Stimulated activated CD4-positive, alpha-beta T cell treated with anti-CD3 and anti-CD28 coated beads, Interleukin-15, amount 100 ng/mL, for 24 hours (primary cell): ENCODE measurements around the gene NPFFR2.
"Not testable (repeated sequence)": the region's sequence is repeated elsewhere in the genome, so short reads cannot be mapped to it uniquely, and the experiment has no call there.

ENCODE experiments used
- DNase-seq: peaks from one replicate; pipeline ENCODE4 v3.0.0-alpha.2; 2020

The NPFFR2 gene

DNA sequence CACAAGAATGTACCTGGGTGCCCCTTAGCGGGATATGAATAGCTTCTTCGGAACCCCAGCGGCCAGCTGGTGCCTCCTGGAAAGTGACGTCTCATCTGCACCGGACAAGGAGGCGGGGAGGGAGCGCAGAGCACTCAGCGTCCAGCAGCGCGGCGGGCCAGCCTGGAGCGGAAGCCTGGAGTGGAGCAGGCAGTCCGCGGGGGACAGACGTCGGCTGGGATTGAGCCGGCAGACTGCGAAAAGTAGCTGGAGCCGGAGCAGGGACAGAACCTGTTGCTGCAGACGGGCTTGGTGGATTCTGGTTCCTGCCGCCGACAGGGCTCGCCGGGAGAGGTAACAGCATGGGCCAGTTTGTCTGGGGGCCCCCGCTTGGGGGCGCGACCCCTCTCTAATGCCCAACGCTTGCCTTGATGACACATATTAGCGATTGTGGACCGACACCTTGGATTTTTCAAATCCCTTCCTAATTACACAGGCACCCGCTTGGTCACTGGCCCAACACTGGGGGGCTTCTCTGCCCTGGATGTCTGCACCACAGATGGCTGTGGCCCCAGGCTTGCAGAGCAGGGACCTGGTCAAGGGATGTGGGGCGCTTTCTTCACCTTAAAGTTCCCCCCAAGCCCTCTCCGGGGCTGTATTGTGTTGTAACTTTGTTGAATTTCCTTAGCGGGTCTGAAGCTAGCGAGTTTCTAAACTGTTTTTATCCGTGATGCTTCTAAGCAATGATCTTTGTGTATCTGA, at the start of gene NPFFR2:
NPFFR2 (plus strand) TSS at position 133 of the 741 bp plus-strand sequence. CDS start 96,592 bp downstream, outside the sequence.
- DNase-seq = no peak

DNA sequence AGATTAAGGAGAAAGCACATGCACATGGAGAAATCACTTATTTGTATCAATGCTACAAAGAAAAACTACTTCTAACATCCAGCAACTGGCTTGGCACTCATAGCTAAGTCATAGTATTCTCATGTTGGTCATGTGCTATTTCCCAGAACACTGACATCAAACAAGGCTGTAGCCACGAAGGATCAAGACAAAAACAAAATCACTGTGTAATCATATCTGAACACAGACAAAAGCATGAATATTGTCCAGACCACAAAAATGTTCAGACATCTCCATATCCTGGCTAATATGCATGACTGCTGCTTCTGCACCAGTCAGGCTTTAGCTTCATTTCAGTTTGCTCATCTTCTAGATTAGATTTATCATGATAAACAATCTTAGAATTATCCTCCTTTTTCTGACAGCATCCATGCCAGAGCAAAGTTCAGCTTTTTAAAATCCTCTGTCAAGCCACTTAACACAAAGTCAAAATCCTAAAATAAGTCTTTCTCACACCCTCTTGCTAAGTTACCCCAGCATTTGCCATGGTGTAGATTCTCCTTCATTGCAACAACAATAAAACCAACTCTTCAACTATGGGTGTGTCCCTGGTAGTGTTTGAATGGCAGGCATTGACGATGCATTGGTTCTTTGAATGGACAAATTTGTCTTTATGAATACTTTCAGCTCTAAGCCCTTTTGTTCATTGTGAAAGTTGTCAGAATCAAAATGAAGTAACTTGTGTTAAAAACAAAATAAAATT, 39.1 kb upstream of the NPFFR2 start:
- no peak for DNase-seq

DNA sequence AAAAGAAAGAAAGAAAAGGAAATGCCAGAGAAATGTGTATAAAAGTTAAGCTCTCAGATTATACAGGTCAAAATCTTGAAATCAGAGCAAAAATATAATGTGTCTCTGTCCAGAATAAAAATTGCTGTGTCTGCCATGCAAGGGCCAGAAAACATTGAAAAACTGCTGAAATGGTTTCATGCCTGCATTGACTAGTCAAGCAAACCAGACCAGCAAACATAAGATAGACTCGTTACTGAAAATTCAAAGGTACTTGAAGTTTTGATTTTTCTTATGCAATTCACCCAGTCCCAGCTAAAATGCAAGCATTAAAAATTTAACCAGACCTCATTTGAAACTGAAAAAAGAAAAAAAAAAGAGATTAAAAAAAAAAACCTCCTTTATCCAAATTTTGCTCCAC, 37.2 kb upstream of the NPFFR2 start:
- no peak for DNase-seq

DNA sequence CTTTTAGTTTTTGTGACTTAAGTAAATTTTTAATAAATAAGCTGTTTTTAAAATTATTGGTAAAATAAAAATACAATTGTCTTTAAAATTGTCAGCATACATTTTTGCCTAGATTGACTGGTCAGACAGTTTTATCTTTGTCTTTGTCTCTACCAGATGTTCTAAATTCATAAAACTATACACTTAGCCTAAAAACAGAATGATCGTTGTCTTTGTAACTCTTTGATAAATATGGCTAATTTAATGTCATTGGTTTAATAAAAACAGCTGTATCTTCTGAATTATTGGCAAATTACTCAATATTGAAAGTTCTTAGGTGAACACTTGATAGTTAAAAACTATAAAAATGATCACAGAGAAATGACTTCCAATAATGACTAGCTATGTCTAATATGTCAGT, 36.5 kb upstream of the NPFFR2 start:
- DNase-seq = no peak

DNA sequence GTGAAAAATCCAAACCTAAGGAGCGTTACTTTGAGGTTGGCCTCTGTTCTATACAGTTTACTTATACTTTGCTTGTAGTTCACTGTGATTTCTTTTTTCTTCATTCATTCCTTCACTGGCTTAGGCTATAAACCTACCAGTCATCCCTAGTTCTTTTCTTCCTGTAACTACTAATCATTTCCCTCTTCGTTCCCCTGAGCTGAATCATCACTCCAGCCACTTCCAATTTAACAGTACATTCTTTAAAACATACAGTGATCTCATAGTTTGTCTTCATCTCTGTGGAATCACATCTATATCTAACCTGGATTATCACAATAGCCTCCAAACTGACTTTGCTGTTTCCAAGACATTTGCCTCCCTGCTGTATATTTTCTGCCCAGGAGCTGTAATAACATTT, 25.2 kb upstream of the NPFFR2 start:
- DNase-seq = no peak

DNA sequence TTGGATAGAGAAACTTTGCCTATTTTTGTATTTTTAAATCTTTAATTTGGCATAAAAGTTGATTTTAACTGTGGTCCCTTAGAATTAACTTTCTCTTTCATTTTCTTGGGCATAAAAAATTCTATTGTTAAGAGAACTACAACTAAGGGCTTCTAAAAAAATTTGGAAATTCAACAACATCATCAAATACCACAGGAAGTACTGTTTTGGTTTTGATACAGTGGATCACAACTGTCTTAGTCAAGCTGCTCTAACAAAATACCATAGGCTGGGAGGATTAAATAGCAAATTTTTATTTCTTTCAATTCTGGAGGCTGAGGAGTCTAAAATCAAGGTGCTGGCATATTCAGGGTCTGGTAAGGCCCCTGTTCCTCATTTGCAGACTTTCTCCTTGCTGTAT, 19.9 kb upstream of the NPFFR2 start:
- DNase-seq = no peak

DNA sequence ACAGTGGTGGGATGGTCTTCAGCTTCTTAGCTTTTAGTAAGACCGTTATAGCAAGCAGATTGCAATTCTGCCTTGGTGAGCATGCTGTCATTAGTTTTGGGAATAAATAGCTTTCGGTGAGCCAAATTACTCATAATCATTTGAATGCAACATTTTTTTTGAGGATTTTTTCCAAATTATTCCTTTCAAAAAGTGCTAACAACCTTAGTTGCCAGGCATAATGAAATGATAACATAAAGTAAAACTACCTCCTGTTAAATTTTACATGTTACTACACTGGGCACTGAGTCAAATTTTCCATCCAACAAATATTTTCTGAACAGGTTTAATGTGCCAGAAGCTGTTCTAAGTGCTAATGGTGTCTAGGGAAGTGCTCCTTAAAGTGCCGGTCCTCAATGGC, 15.8 kb upstream of the NPFFR2 start:
- DNase-seq = no peak

DNA sequence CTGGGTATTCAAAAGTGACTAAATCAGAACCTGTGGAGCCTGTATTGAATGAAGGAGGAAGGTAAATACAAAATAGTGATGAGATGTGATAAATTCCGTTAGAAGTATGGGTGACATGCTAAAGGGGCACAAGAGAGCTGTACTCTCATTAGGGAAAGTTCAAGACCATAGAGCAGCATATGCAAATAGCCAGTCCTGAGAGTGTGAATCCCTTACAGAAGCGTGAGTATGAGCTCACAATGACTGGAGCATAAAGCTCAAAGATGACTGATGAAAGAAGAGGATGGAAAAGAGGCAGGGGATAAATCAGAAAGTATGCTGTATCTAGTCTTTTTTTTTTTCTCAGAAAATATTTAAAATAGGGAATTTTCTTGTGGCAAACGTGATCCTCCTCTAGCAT, 12.1 kb upstream of the NPFFR2 start:
- DNase-seq = no peak

DNA sequence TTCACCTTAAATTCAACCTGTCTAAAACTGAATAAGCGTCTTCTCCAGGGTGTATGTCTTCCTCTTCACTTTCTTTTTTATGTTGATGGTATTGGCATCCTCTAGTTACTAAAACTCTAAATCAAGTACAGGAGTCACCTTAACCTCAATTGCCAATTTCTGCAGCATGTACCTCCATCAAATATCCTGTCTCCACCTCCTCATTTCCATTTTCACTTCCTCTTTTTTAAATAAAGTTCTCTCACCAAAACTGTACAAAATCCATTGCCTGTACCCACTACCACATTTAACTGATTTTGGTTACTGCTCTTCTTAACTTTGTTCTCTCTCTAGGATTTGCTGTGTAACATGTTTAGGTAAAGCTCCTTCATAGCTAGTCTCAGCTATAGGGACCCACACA, 9.2 kb upstream of the NPFFR2 start:
- no peak for DNase-seq

DNA sequence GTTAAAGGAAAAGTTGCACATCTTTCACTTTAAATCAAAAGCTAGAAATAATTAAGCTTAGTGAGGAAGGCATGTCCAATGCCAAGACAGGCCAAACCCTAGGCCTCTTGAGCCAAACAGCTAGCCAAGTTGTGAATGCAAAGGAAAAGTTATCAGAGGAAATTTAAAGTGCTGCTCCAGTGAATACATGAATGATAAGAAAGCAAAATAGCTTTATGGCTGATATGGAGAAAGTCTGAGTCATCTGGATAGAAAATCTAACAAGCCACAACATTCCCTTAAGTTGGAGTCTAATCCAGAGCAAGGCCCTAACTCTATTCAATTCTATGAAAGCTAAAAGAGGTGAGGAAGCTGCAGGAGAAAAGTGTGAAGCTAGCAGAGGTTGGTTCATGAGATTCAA, 23.8 kb downstream of the NPFFR2 start:
- DNase-seq = no peak

DNA sequence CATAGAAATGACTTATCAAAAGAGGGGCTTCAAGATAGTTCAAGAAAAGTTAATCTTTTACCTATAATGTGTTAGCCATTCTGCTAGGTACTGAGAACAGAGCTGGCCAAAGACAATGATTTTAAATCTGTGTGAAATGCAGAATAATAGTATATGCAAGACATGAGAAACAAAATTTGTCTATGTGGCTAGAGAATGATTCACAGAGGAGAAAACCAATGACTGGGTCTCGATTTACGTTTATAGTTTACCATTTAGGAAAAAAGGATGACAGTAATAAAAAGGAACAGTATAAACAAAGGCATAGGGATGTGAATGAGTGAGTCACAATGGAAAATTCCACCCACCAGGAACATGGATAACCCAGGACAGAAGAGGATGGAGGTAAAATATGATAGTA, 31.9 kb downstream of the NPFFR2 start:
- no peak for DNase-seq

DNA sequence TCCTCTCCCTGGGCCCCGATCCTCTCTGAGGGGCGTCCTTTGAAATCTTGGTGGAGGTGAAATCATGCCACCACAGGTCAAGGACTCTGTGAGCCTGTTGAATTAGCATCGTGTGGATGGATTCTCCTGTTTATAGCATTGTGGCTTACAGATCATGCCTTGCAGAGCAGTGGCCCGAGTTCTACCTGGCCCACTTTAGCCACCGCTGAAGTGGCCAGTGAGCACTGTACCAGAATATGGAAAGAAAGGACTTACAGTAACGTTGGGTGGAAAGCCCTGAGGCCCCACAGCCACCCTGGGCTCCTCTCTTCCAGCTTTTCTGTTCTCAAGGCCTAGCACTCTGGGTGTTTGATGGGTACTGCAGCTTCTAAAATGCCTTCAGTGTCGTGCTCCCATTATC, 35.3 kb downstream of the NPFFR2 start:
- no peak for DNase-seq

DNA sequence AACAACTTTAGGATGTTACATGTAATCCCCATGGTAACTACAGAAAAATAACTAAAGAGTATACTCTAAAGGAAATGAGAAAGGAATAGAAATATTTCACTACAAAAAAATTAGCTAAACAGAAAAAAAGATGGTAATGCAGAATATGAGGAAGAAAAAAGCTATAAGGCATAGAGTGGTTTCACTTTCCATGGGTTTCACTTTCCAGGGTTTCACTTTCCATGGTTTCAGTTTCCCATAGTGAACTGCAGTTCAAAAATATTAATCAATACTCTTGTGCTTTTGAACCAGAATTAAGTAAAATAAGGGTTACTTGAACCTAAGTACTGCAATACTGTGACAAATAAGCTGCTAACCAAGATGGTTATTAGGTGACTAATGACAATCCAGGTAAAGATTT, 42.0 kb downstream of the NPFFR2 start:
- no peak for DNase-seq

DNA sequence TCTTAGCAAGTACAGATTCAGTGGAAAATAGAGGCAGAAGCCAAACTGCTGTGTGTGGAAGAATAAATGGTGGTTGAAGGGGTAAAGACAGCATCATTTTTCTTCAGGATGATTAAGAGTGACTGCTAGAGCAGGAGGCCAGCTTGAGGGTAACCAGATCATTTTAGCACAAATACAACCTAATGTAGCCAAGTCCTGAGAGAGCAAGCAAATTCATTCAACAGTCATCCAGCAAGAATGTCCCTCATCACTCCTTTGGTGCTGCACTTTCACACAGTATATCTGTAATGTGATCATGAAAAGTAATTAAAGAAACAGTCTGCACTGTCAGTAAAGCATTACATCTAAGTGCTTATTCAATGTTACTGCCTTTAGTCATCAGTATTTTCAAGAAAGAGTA, 44.8 kb downstream of the NPFFR2 start:
- no peak for DNase-seq

DNA sequence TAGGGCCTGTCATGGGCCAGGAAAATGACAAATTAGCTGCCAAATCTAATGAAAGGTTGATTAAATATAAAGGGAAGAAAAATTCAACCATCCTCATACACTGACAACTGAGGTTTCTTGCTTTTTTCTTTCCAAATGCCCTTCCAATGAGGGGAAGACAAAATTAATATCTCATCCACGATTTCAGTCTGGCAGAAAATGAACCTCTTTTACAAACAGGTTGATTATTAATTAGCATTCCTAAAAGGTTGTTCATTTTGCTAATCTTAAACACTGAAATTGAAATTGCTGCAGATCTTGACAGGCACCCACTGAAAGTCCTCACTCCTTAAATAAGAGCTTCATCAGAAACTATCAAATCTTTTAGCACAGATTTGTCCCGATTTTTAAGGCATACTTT, 45.5 kb downstream of the NPFFR2 start:
- no peak for DNase-seq

DNA sequence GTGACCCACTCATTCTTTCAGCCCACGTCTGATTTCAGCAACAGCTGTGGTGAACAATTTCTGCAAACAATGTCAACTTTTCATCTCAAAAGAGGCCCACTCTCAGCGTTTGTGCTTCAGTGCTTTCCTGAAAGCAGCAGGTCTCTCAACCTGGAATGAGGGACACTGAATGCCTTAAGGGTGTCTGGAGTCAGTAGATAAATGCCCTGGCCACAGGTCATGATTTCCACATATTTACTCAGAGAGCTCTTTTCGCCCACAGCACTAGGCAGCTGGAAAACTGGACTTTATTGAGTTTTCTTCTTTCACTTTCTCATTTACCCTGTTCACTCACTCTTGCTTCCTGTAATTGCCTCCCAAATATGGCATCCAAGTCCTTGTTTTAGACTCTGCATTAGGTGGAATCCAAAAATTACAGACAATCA, 52.8 kb downstream of the NPFFR2 start:
- DNase-seq = no peak

DNA sequence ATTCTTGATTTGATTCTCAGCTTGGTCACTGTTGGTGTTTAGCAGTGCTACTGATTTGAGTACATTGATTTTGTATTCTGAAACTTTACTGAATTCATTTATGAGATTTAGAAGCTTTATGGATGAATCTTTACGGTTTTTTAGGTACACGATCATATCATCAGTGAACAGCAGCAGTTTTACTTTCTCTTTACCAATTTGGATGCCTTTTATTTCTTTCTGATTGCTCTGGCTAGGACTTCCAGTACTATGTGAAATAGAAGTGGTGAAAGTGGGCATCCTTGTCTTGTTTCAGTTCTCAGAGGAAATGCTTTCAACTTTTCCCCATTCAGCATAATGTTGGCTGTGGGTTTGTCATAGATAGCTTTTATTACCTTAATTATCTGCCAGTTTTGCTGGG, 58.8 kb downstream of the NPFFR2 start:
- not testable (repeated sequence) for DNase-seq

DNA sequence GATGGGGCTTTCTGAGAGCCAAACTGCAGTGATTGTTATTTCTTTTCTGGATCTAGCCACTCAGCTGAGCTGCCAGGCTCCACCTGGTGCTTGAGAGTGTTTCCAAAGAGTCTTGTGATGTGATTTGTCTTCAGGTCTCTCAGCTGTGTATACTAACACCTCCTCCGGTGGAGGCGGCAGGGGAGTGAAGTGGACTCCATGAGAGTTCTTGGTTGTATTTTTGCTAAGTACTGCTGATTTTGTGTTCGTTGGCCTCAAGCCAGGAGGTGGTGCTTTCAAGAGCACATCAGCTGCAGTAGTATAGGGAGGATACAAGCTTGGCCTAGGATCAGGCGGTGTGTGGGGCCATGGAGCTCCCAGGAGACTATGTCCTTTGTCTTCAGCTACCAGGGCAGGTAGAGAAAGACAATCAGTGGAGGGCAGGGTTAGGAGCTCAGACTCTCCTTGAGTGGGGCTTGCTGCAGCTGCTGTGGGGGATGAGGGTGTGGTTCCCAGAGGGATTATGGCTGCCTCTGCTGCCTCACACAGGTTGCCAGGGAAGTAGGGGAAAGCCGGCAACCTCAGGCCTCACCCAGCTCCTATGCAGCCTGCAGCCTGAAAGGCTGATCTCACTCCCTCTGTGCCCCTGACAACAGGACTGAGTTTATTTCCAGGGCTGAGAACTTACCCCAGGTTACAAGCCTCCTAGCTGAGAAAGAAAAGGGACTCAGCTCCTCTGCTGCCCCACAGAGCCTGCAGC, 62.4 kb downstream of the NPFFR2 start:
- DNase-seq = no peak

DNA sequence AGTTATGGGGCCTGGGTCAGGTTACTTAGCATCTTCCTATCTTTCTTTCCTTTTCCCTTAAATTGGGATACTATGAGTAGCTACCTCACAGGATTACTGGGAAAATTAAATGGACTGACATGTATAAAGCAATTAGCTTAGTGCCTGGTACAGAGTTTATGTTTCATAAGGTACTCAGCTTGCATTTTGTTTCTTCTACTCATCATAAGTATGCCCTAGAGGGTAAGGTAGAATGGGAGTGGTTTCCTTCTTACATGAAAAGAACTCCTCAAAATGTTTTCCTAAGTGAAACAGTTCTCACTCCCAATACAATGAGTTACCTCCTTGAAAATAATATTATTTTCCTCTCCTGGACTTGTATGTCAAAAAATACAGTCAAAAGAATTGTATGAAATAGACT, 75.7 kb downstream of the NPFFR2 start:
- DNase-seq = no peak

DNA sequence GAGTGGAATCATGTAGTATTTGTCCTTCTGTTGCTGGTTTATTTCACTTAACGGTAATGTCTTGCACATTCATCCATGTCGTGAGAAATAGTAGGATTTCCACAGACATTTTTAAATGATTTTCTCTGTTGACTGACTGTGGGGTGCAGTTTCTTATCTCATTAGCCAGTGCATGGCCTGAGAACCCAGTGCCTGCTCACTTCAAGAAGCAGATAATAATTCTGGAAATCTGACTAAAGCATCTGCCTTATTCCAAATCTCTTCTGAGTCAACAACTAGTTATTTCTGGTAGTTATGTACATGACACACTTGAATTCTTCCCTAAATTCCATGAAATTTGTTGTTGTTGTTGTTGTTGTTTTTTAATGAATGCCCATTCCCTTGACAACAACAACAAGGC, 77.6 kb downstream of the NPFFR2 start:
- DNase-seq = no peak

DNA sequence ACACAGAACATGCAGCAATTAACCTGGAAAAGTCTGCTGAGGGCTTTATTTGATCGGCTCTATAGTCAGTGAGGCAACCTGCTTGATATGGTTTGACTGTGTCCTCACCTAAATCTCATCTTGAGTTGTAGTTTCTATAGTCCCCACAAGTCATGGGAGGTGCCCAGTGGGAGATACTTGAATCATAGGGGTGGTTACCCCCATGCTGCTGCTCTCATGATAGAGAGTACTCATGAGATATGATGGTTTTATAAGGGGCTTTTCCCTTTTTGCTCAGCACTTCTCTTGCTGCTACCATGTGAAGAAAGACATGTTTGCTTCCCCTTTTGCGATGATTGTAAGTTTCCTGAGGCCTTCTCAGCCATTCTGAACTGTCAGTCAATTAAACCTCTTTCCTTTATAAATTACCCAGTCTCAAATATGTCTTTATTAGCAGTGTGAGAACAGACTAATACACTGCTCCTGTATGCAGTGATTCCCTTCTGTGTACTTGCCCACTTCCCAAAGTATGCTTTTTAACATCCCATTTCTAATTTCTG, 78.2 kb downstream of the NPFFR2 start:
- no peak for DNase-seq

DNA sequence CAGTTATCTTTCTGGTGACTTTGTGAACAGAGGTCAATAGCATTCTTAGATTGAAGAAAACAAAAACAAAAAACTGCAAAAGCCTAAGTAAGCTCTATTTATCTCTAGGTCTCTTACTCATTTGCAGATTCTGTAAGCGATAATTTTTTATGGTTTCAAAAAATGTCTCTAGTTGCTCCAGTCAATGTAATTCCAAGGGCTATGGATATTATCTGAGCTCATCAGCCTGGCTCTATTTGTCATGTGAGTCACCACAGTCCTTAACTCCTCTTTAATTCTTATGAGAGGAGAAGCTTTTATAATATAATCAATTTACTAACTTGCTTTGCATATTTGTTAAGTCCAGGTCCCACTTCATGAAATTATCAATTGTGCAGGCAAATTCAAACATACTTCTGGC, 79.1 kb downstream of the NPFFR2 start:
- no peak for DNase-seq

DNA sequence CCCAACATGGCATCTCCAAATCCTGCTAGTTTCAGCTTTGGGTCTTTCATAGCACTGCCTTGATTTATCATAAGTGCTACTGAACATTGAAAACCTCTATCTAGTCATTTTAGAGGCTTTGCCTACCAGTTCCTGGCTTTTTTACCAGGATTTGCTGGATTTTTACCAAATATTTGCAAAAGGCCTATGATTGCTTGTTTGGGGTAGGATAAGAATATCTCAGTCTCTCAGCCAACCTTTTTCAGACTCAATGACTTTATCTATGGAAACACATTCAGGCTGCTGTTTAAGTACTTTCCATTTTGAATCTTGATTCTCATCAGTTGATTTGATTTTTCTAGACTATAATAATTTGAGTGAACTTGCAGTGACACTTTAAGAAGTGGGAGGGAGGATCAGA, 80.1 kb downstream of the NPFFR2 start:
- no peak for DNase-seq
